Coronary artery (tissue), 2 donors: ENCODE data around the gene CDYL.

Experiments
- DNase-seq: peaks from one replicate; pipeline ENCODE4 v3.0.0-alpha.2; 2017; ENCODE audit warnings: low spot score
- H3K27ac ChIP-seq, 2 donors: fragments of 200-600 bp; sonication (generic); one replicate each; pipeline ENCODE4 v1.5.1; 2016 to 2019
- H3K4me3 ChIP-seq: fragments of 200-600 bp; sonication (generic); 2 replicates; pipeline ENCODE4 v1.5.1; 2016; ENCODE audit warnings: mild to moderate bottlenecking, moderate library complexity
- CTCF ChIP-seq: fragments of 200-600 bp; sonication (generic); IDR thresholded peaks from one replicate; pipeline ENCODE4 v1.5.1; 2019; ENCODE audit warnings: antibody characterized with exemption

Gene CDYL

GRCh38 chr6:4903751-4904370 lies 127.7 kb downstream of the CDYL start:
- H3K4me3 ChIP-seq = no peak overlapping the region
- no peak for DNase-seq
- H3K27ac ChIP-seq = no peak overlapping the region
- TF ChIP-seq CTCF = no peak

- DNase-seq = no peak
- Histone ChIP-seq H3K4me3 (no peak overlapping the region), H3K27ac (no peak overlapping the region)
- TF ChIP-seq CTCF = no peak
These were observed 128.3 kb downstream of the CDYL start for GRCh38 chr6:4904461-4905025.

- no peak overlapping the region for H3K4me3 ChIP-seq
- no peak for DNase-seq
- TF ChIP-seq CTCF = no peak
- no peak overlapping the region for H3K27ac ChIP-seq
These were observed 129.6 kb downstream of the CDYL start for GRCh38 chr6:4905826-4906225.

GRCh38 chr6:4906293-4907276 lies 130.4 kb downstream of the CDYL start:
- TF ChIP-seq CTCF = no peak
- H3K4me3 ChIP-seq = peak overlapping the region; percentile 37
- no peak for DNase-seq
- no peak overlapping the region for H3K27ac ChIP-seq

- no peak for TF ChIP-seq CTCF
- Histone ChIP-seq H3K27ac (no peak overlapping the region), H3K4me3 (no peak overlapping the region)
- DNase-seq = no peak
These were observed 131.4 kb downstream of the CDYL start for GRCh38 chr6:4907602-4908001.

GRCh38 chr6:4908062-4908461 lies 131.9 kb downstream of the CDYL start:
- no peak for TF ChIP-seq CTCF
- Histone ChIP-seq H3K4me3 (no peak overlapping the region), H3K27ac (no peak overlapping the region)
- DNase-seq = no peak
